GM12878 (cell line): ENCODE measurements around the gene FAM171A1. TPM values are rescaled to one million over a fixed set of nuclear protein-coding genes. Genes with fewer than 3 reads are reported as not detected.

Experiments
- ATAC-seq: fragments of 200-7000 bp; cut with Tn5 transposase; 3 replicates; pipeline ENCODE4 v1.9.1; 2020; ENCODE audit warnings: mild to moderate bottlenecking, moderate library complexity
- BruUV-seq: library from RNA; stranded (reverse); fragments of 400-500 nt; replicated peaks from 2 replicates; lab custom pipeline; 2021; lab: Mats Ljungman, UMichigan
- CTCF ChIA-PET: fragments of 300-600 bp; sonication (Branson Sonifier 250); formaldehyde crosslinking; extraction: SDS; loops from one replicate; lab custom pipeline; 2021; ENCODE audit warnings: inconsistent platforms; lab: Yijun Ruan, JAX
- POLR2A ChIA-PET: fragments of 350-600 bp; formaldehyde crosslinking; extraction: SDS; loops from one replicate; lab custom pipeline; 2021; ENCODE audit warnings: inconsistent platforms; lab: Charles Lee
- RAD21 ChIA-PET: fragments of 300-600 bp; sonication (Branson Sonifier 250); formaldehyde crosslinking; loops from one replicate; lab custom pipeline; 2023; ENCODE audit warnings: antibody characterized with exemption; ENCODE audit not compliant: unreplicated experiment; lab: Charles Lee
- SMC1A ChIA-PET: fragments of 300-600 bp; sonication (Branson Sonifier 250); formaldehyde crosslinking; loops from one replicate; lab custom pipeline; 2023; ENCODE audit not compliant: unreplicated experiment, uncharacterized antibody; lab: Charles Lee
- DNase-seq: peaks from one replicate; pipeline ENCODE4 v3.0.0-alpha.2; 2011; ENCODE audit warnings: low read depth, low spot score
- FAIRE-seq: peaks from 3 replicates; lab custom pipeline; 2011; peaks lifted over from hg19 to GRCh38; lab: Jason Lieb, UNC
- H2AFZ ChIP-seq: 2 replicates; pipeline ENCODE4 v1.6.0; 2011; ENCODE audit warnings: low read depth, low read length, control low read depth; ENCODE audit not compliant: control insufficient read depth
- H3K27ac ChIP-seq: 2 replicates; pipeline ENCODE4 v1.5.1; 2011; ENCODE audit warnings: control low read depth; ENCODE audit not compliant: control insufficient read depth, insufficient read depth
- H3K27me3 ChIP-seq, 2 experiments: replicated peaks in 1 of 2; 2 replicates each; pipeline versions ENCODE4 v1.6.0 to v1.6.1; 2011; ENCODE audit warnings: low read length in 1 of 2; ENCODE audit not compliant: control insufficient read depth in 2 of 2, insufficient read depth in 2 of 2
- H3K36me3 ChIP-seq, 2 experiments: 2 replicates each; pipeline ENCODE4 v1.5.1; 2011; ENCODE audit warnings: low read length in 1 of 2; ENCODE audit not compliant: control insufficient read depth in 2 of 2, insufficient read depth in 2 of 2
- H3K4me1 ChIP-seq: 2 replicates; pipeline ENCODE4 v1.6.1; 2011; ENCODE audit warnings: mild to moderate bottlenecking, low read length, moderate library complexity, mixed read lengths; ENCODE audit not compliant: control insufficient read depth, insufficient read depth
- H3K4me2 ChIP-seq: 2 replicates; pipeline ENCODE4 v1.6.0; 2011; ENCODE audit warnings: control low read depth; ENCODE audit not compliant: control insufficient read depth, insufficient read depth
- H3K4me3 ChIP-seq: fragments of 200-600 bp; sonication (generic); 2 replicates; pipeline ENCODE4 v1.5.1; 2016
- H3K79me2 ChIP-seq: 2 replicates; pipeline ENCODE4 v1.6.0; 2011; ENCODE audit warnings: low read length; ENCODE audit not compliant: control insufficient read depth, insufficient read depth
- H3K9ac ChIP-seq: 2 replicates; pipeline ENCODE4 v1.8.0; 2011; ENCODE audit warnings: low read length, control low read depth, mixed read lengths; ENCODE audit not compliant: control insufficient read depth, insufficient read depth
- H3K9me3 ChIP-seq: replicated peaks from 3 replicates; pipeline ENCODE4 v1.5.1; 2011; ENCODE audit warnings: mild to moderate bottlenecking, low read length; ENCODE audit not compliant: control insufficient read depth, insufficient read depth
- H4K20me1 ChIP-seq: 2 replicates; pipeline ENCODE4 v1.6.0; 2011; ENCODE audit not compliant: control insufficient read depth, insufficient read depth
- CBFB ChIP-seq: IDR thresholded peaks from 2 replicates; pipeline ENCODE4 v1.6.1; 2016; ENCODE audit warnings: antibody characterized with exemption, low read depth
- EP300 ChIP-seq, 2 experiments: fragments of 150-350 bp in 1 of 2; IDR thresholded peaks; 2 replicates each; pipeline ENCODE4 v1.6.1; 2011 to 2012; ENCODE audit warnings: low read depth in 2 of 2, low read length in 2 of 2, borderline replicate concordance in 1 of 2, improper control_type of control experiment in 1 of 2, inconsistent platforms in 1 of 2; ENCODE audit not compliant: control insufficient read depth in 1 of 2
- GABPA ChIP-seq: IDR thresholded peaks from 2 replicates; pipeline ENCODE4 v1.6.1; 2014; ENCODE audit warnings: antibody characterized with exemption, low read depth, mild to moderate bottlenecking, inconsistent platforms
- NR2F1 ChIP-seq: fragments of 450-650 bp; conservative IDR thresholded peaks from 2 replicates; pipeline ENCODE4 v1.6.1; 2017; ENCODE audit warnings: mild to moderate bottlenecking
- POLR2AphosphoS5 ChIP-seq: IDR thresholded peaks from 2 replicates; pipeline ENCODE4 v1.6.1; 2011; ENCODE audit warnings: mild to moderate bottlenecking, low read length, inconsistent platforms
- RFX5 ChIP-seq: IDR thresholded peaks from 2 replicates; pipeline ENCODE4 v1.6.1; 2011; ENCODE audit warnings: low read depth, low read length, improper control_type of control experiment
- SKIL ChIP-seq: fragments of 450-650 bp; IDR thresholded peaks from 2 replicates; pipeline ENCODE4 v1.6.1; 2017; ENCODE audit warnings: mild to moderate bottlenecking, low read depth, inconsistent platforms; ENCODE audit not compliant: poor library complexity, severe bottlenecking
- STAT1 ChIP-seq: fragments of 450-650 bp; conservative IDR thresholded peaks from 2 replicates; pipeline ENCODE4 v1.6.1; 2014; ENCODE audit warnings: antibody characterized with exemption, mild to moderate bottlenecking
- ZNF24 ChIP-seq: fragments of 450-650 bp; IDR thresholded peaks from 2 replicates; pipeline ENCODE4 v1.6.1; 2017; ENCODE audit warnings: antibody characterized with exemption, mild to moderate bottlenecking
- ZZZ3 ChIP-seq: IDR thresholded peaks from 2 replicates; pipeline ENCODE4 v1.6.1; 2011; ENCODE audit warnings: low read depth; ENCODE audit not compliant: control insufficient read depth, insufficient read length
- WGBS: methylation state at CpG from one replicate; pipeline ENCODE4 v1.1.6; 2016; ENCODE audit warnings: low lambda C conversion rate; ENCODE audit not compliant: insufficient replicate concordance, insufficient coverage; ENCODE audit errors: missing lambda C conversion rate; 5-methylcytosine and 5-hydroxymethylcytosine counted together
- in situ Hi-C: fragments of 300-500 bp; cut with MboI; formaldehyde crosslinking; loops from 9 replicates; pipeline ENCODE4 v1.14.3; 2018; ENCODE audit warnings: mixed read lengths
- intact Hi-C: fragments of 100-400 bp; cut with micrococcal nuclease; formaldehyde crosslinking; loops from one replicate; pipeline ENCODE4 v1.14.2; 2022; ENCODE audit not compliant: unreplicated experiment
- polyA plus RNA-seq, 11 experiments: library from polyadenylated mRNA; depleted of rRNA in 4 of 11; unstranded in 6 of 11; stranded (reverse) in 5 of 11; fragments of >200 nt; fragmentation: Nextera tagmentation in 4 of 11; fragmentation: Illumina TruSeq in 1 of 11; extraction: Ambion mirVana in 4 of 11; extraction: Trizol in 1 of 11; gene quantifications; 1 replicate in 1 of 11; 2 replicates in 10 of 11; pipeline versions ENCODE4 v1.2.1 to v1.2.3, GENCODE V29; 2011 to 2016; ENCODE audit warnings: inconsistent platforms in 2 of 11, missing spikeins in 2 of 11, low read depth in 1 of 11
- total RNA-seq, 4 experiments: library from RNA; depleted of rRNA in 3 of 4; stranded (reverse); fragments of >200 nt in 3 of 4; fragmentation: Illumina TruSeq in 1 of 4; extraction: Trizol in 1 of 4; gene quantifications; 2 replicates each; pipeline versions ENCODE4 v1.2.1 to v1.2.3, GENCODE V29; 2013 to 2021

The FAM171A1 gene
- total and polyA plus RNA-seq, 10 of the 15 experiments (the other 5 are each of a cell fraction or from before 2014, with no cell fraction given): 0.05 to 0.28 (median 0.10) TPM; not detected in 1

- TF ChIP-seq ZNF24 (no peak), EP300 (IDR thresholded peaks at IDR 0.05; ENCODE audit: borderline replicate concordance in 1 of 2, control insufficient read depth in 1 of 2, low read depth in 2 of 2, low read length in 2 of 2) (no peak), GABPA (no peak), NR2F1 (no peak), SKIL (no peak), STAT1 (no peak), ZZZ3 (no peak), POLR2AphosphoS5 (no peak), RFX5 (no peak), CBFB (no peak)
- Histone ChIP-seq H3K9me3 (no peaks in the 10 kb centered on the region), H3K4me3 (no peak overlapping the region), H3K27ac (no peak overlapping the region), H3K27me3 (peaks cover 0 to 2% of the 10 kb centered on the region in 2 experiments; a peak in 2 of 4 replicates), H3K79me2 (no peaks in the 10 kb centered on the region), H2AFZ (no peak overlapping the region), H3K36me3 (no peaks in the 10 kb centered on the region), H4K20me1 (no peaks in the 10 kb centered on the region), H3K4me2 (no peak overlapping the region), H3K9ac (no peak overlapping the region), H3K4me1 (no peaks in the 10 kb centered on the region)
- BruUV-seq: no TSS peak
- no peak for DNase-seq
- WGBS: 47% methylated on average over 8 of the region's 8 CpGs
- ChIA-PET SMC1A (no interaction called here), POLR2A (no interaction called here), CTCF (no interaction called here), RAD21 (no interaction called here)
- in situ Hi-C loops (no loop called here), intact Hi-C loops (no loop called here)
- no peak for ATAC-seq
- no peak for FAIRE-seq
Observed at GRCh38 chr10:15353471-15354017, 17.5 kb downstream of the FAM171A1 start.
